ENCODE data around the gene COX7C.

Gene COX7C

GRCh38 chr5:86625148-86625547, 7.4 kb downstream of the COX7C start:
- Histone ChIP-seq H3K27ac (no peak overlapping the region), H3K9me3 (no peaks in the 10 kb centered on the region), H3K27me3 (peaks cover 9% of the 10 kb centered on the region), H3K4me3 (ENCODE audit: low read depth in 1 of 2, low read length in 1 of 2) (no peak overlapping the region), H3K4me1 (ENCODE audit: control insufficient read depth in 1 of 2, insufficient read depth in 1 of 2, low read depth in 1 of 2, low read length in 1 of 2) (no peaks in the 10 kb centered on the region), H3K36me3 (peaks cover 25% of the 10 kb centered on the region)
- TF ChIP-seq, protein P1, sequence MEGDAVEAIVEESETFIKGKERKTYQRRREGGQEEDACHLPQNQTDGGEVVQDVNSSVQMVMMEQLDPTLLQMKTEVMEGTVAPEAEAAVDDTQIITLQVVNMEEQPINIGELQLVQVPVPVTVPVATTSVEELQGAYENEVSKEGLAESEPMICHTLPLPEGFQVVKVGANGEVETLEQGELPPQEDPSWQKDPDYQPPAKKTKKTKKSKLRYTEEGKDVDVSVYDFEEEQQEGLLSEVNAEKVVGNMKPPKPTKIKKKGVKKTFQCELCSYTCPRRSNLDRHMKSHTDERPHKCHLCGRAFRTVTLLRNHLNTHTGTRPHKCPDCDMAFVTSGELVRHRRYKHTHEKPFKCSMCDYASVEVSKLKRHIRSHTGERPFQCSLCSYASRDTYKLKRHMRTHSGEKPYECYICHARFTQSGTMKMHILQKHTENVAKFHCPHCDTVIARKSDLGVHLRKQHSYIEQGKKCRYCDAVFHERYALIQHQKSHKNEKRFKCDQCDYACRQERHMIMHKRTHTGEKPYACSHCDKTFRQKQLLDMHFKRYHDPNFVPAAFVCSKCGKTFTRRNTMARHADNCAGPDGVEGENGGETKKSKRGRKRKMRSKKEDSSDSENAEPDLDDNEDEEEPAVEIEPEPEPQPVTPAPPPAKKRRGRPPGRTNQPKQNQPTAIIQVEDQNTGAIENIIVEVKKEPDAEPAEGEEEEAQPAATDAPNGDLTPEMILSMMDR (IDR thresholded peaks at IDR 0.05) = no peak

DNA sequence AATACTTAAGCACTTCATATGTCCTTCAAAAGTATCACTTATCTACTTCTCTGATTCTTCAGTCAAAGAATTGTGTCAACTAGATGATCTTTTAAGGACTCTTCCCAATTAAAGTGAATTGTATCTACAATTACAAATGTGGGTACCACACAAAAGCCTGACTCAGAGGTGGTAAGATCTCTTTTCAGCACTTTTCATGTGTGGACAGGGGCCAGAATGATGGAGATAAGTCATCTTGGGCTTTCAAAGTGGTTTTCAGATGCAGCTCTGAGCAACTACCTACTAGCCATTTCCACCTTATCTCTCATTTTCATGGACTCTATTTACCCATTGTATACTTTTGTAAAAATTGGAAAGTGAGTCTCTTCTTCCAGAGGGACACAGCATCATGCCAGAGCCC, 8.4 kb downstream of the COX7C start:
- H3K9me3 ChIP-seq = no peaks in the 10 kb centered on the region
- peaks cover 17% of the 10 kb centered on the region for H3K36me3 ChIP-seq
- no peak overlapping the region for H3K4me3 ChIP-seq (ENCODE audit: low read depth in 1 of 2, low read length in 1 of 2)
- peaks cover 9% of the 10 kb centered on the region for H3K27me3 ChIP-seq
- no peak overlapping the region for H3K27ac ChIP-seq
- TF ChIP-seq, protein P1 (IDR thresholded peaks at IDR 0.05) = no peak
- H3K4me1 ChIP-seq (ENCODE audit: control insufficient read depth in 1 of 2, insufficient read depth in 1 of 2, low read depth in 1 of 2, low read length in 1 of 2) = no peaks in the 10 kb centered on the region

- H3K9me3 ChIP-seq = no peaks in the 10 kb centered on the region
- H3K4me3 ChIP-seq (ENCODE audit: low read depth in 1 of 2, low read length in 1 of 2) = no peak overlapping the region
- no peak overlapping the region for H3K27ac ChIP-seq
- no peaks in the 10 kb centered on the region for H3K4me1 ChIP-seq (ENCODE audit: control insufficient read depth in 1 of 2, insufficient read depth in 1 of 2, low read depth in 1 of 2, low read length in 1 of 2)
- peaks cover 9% of the 10 kb centered on the region for H3K27me3 ChIP-seq
- H3K36me3 ChIP-seq = no peaks in the 10 kb centered on the region
- TF ChIP-seq, protein P1 (IDR thresholded peaks at IDR 0.05) = no peak
These were observed 13.4 kb downstream of the COX7C start for GRCh38 chr5:86631165-86631564.

DNA sequence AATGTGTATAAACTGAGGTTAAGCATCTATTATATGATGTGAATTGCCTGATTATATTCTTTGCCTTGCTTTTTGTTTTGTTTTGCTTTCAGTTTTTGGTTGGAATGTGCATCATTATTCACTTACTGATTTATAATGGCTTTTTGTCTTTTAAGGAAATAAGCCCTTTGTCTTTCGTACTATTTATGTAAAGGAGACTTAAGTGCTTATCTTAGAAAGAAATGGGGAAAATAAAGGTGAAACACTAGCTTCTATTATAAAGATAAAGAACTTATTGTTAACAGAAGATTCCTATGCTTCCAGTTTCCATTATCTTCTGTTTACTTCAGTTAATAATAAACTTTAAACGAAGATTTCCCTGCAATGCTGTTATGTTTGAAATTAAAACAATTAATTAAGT, 23.3 kb downstream of the COX7C start:
- H3K27ac ChIP-seq = no peak overlapping the region
- no peaks in the 10 kb centered on the region for H3K4me1 ChIP-seq (ENCODE audit: control insufficient read depth in 1 of 2, insufficient read depth in 1 of 2, low read depth in 1 of 2, low read length in 1 of 2)

GRCh38 chr5:86644843-86645242, 27.1 kb downstream of the COX7C start:
- TF ChIP-seq, protein P1 (IDR thresholded peaks at IDR 0.05) = no peak
- Histone ChIP-seq H3K27me3 (peaks cover 4% of the 10 kb centered on the region), H3K4me3 (ENCODE audit: low read depth in 1 of 2, low read length in 1 of 2) (no peak overlapping the region), H3K9me3 (no peaks in the 10 kb centered on the region), H3K36me3 (no peaks in the 10 kb centered on the region), H3K4me1 (ENCODE audit: control insufficient read depth in 1 of 2, insufficient read depth in 1 of 2, low read depth in 1 of 2, low read length in 1 of 2) (no peaks in the 10 kb centered on the region), H3K27ac (no peak overlapping the region)

More for the DNA sequence above, 23.3 kb downstream of the COX7C start:
- Histone ChIP-seq H3K36me3 (no peaks in the 10 kb centered on the region), H3K9me3 (no peaks in the 10 kb centered on the region), H3K4me3 (ENCODE audit: low read depth in 1 of 2, low read length in 1 of 2) (no peak overlapping the region), H3K27me3 (peaks cover 10% of the 10 kb centered on the region)
- TF ChIP-seq, protein P1 (IDR thresholded peaks at IDR 0.05) = no peak

DNA sequence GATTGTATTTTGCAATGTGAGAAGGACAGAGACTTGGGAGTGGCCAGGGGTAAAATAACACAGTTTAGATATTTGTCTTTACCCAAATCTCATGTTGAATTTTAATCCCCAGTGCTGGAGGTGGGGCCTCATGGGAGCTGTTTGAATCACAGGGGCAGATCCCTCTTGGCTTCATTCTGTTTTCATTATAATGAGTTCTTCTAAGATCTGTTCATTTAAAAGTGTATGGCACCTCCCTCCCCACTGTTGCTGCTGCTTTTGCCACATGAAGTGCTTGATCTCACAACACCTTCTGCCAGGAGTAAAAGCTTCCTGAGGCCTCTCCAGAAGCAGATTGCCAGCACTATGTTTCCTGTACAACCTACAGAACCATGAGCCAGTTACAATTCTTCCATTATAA, 28.1 kb downstream of the COX7C start:
- Histone ChIP-seq H3K27me3 (no peaks in the 10 kb centered on the region), H3K27ac (no peak overlapping the region), H3K9me3 (no peaks in the 10 kb centered on the region), H3K4me1 (ENCODE audit: control insufficient read depth in 1 of 2, insufficient read depth in 1 of 2, low read depth in 1 of 2, low read length in 1 of 2) (no peaks in the 10 kb centered on the region), H3K4me3 (ENCODE audit: low read depth in 1 of 2, low read length in 1 of 2) (no peak overlapping the region), H3K36me3 (no peaks in the 10 kb centered on the region)
- TF ChIP-seq, protein P1 (IDR thresholded peaks at IDR 0.05) = no peak

Measured in neutrophil (primary cell).